Osteocyte (in vitro differentiated cells): ENCODE measurements around the gene HEPACAM. TPM values are rescaled to one million over a fixed set of nuclear protein-coding genes. Genes with fewer than 3 reads are reported as not detected.

Experiments
- DNase-seq: peaks from one replicate; pipeline ENCODE4 v3.0.0; 2021; ENCODE audit warnings: mixed read lengths; ENCODE audit not compliant: unreplicated experiment; ENCODE audit errors: extremely low spot score
- H3K27ac Mint-ChIP-seq: one replicate; pipeline ENCODE4 v1.8.0; 2021; ENCODE audit warnings: mild to moderate bottlenecking, mixed read lengths; ENCODE audit not compliant: unreplicated experiment
- H3K27me3 Mint-ChIP-seq: one replicate; pipeline ENCODE4 v1.8.0; 2021; ENCODE audit warnings: mixed read lengths; ENCODE audit not compliant: unreplicated experiment
- H3K36me3 Mint-ChIP-seq: one replicate; pipeline ENCODE4 v1.8.0; 2021; ENCODE audit warnings: mixed read lengths; ENCODE audit not compliant: unreplicated experiment
- H3K4me1 Mint-ChIP-seq: one replicate; pipeline ENCODE4 v1.8.0; 2021; ENCODE audit warnings: mixed read lengths; ENCODE audit not compliant: unreplicated experiment
- H3K4me3 Mint-ChIP-seq: one replicate; pipeline ENCODE4 v1.8.0; 2021; ENCODE audit warnings: mild to moderate bottlenecking, moderate library complexity, mixed read lengths; ENCODE audit not compliant: unreplicated experiment
- H3K9me3 Mint-ChIP-seq: one replicate; pipeline ENCODE4 v1.8.0; 2021; ENCODE audit warnings: mixed read lengths; ENCODE audit not compliant: unreplicated experiment
- CTCF ChIP-seq: fragments of 200-600 bp; sonication (generic); IDR thresholded peaks from 2 replicates; pipeline ENCODE4 v1.5.0; 2021; ENCODE audit warnings: antibody characterized with exemption, mild to moderate bottlenecking, moderate library complexity
- total RNA-seq: library from RNA; stranded (reverse); gene quantifications from 2 replicates; pipeline ENCODE4 v1.2.1, GENCODE V29; 2021

Gene HEPACAM
- total RNA-seq, 1 donor from 2014 or later, result not detected

DNA sequence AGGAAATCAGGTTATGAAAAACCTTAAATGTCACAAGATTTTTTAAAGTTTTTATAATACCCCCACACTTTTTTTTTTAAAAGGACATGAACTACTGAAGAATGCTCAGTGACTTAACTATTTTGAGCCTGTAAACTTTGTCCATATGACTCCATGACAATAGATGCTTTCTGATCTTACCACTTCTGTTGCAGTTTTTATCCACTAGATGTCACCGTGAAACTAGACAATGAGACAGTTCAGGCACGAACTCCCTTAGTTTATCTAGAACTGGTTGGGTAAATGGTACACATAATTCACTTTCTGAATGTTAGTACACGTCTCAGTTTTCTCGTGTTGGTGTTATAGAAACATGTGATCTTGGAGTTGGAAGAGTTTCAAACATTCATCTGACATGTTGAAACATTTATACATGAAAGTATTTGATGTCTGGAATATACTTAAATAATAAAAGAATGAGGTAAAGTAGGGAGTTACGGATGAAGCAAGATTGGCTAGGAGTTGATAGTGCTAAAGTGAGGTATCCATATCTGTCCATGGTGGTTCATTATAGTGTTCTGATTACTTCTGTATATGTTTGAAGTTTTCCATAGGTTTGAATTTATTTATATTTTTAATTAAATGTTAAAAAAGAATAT, 26.2 kb upstream of the HEPACAM start:
- no peak for DNase-seq
- TF ChIP-seq CTCF, result peak; percentile 80
- Mint-ChIP-seq H3K27ac (no peak overlapping the region), H3K36me3 (no peaks in the 10 kb centered on the region), H3K27me3 (no peaks in the 10 kb centered on the region), H3K9me3 (no peaks in the 10 kb centered on the region), H3K4me1 (no peaks in the 10 kb centered on the region), H3K4me3 (no peak overlapping the region)

GRCh38 chr11:124955035-124955434, 19.2 kb upstream of the HEPACAM start:
- H3K4me1 Mint-ChIP-seq, result no peaks in the 10 kb centered on the region
- no peak overlapping the region for H3K27ac Mint-ChIP-seq
- TF ChIP-seq CTCF, result no peak
- H3K4me3 Mint-ChIP-seq, result no peak overlapping the region
- H3K9me3 Mint-ChIP-seq, result no peaks in the 10 kb centered on the region
- no peak for DNase-seq
- H3K36me3 Mint-ChIP-seq, result no peaks in the 10 kb centered on the region
- no peaks in the 10 kb centered on the region for H3K27me3 Mint-ChIP-seq

- TF ChIP-seq CTCF, result no peak
- Mint-ChIP-seq H3K4me3 (no peak overlapping the region), H3K27me3 (no peaks in the 10 kb centered on the region), H3K36me3 (no peaks in the 10 kb centered on the region), H3K27ac (no peak overlapping the region), H3K4me1 (no peaks in the 10 kb centered on the region), H3K9me3 (no peaks in the 10 kb centered on the region)
- DNase-seq, result no peak
Observed at GRCh38 chr11:124954590-124954955, 18.7 kb upstream of the HEPACAM start.

- peak; percentile 98 for DNase-seq
- TF ChIP-seq CTCF, result no peak
- H3K9me3 Mint-ChIP-seq, result no peaks in the 10 kb centered on the region
- H3K4me3 Mint-ChIP-seq, result no peak within 1 kb of the TSS
- H3K36me3 Mint-ChIP-seq, result no peaks in the 10 kb centered on the region
- no peak within 1 kb of the TSS for H3K27ac Mint-ChIP-seq
- no peaks in the 10 kb centered on the region for H3K27me3 Mint-ChIP-seq
- H3K4me1 Mint-ChIP-seq, result no peaks in the 10 kb centered on the region
Observed at GRCh38 chr11:124953753-124954589, 18.1 kb upstream of the HEPACAM start, which contains the start of gene CCDC15. Gene CCDC15, plus strand, starts transcription at chr11:124954202. Its CDS starts 531 bp downstream, at chr11:124954733.

- Mint-ChIP-seq H3K27me3 (peaks cover 7% of the 10 kb centered on the region), H3K4me3 (no peak overlapping the region), H3K36me3 (no peaks in the 10 kb centered on the region), H3K4me1 (peaks cover 6% of the 10 kb centered on the region), H3K27ac (no peak overlapping the region), H3K9me3 (peaks cover 12% of the 10 kb centered on the region)
- TF ChIP-seq CTCF, result no peak
- no peak for DNase-seq
Observed at GRCh38 chr11:124951341-124951740, 15.5 kb upstream of the HEPACAM start.
